Daoy (cell line): ENCODE data around the gene ZDHHC1. TPM values are rescaled to one million over a fixed set of nuclear protein-coding genes. Genes with fewer than 3 reads are reported as not detected.

Source experiments
- DNase-seq: peaks from one replicate; pipeline ENCODE4 v3.0.0-alpha.2; 2015; ENCODE audit warnings: low read depth
- total RNA-seq: library from RNA; depleted of rRNA; stranded (reverse); fragments of >200 nt; shearing (Covaris generic); gene quantifications from 2 replicates; pipeline ENCODE4 v1.2.3, GENCODE V29; 2014

Gene ZDHHC1
- total RNA-seq, 1 experiment from 2014 or later, result 3.0 TPM

GRCh38 chr16:67409631-67410030 lies 6.6 kb downstream of the ZDHHC1 start:
- no peak for DNase-seq

DNA sequence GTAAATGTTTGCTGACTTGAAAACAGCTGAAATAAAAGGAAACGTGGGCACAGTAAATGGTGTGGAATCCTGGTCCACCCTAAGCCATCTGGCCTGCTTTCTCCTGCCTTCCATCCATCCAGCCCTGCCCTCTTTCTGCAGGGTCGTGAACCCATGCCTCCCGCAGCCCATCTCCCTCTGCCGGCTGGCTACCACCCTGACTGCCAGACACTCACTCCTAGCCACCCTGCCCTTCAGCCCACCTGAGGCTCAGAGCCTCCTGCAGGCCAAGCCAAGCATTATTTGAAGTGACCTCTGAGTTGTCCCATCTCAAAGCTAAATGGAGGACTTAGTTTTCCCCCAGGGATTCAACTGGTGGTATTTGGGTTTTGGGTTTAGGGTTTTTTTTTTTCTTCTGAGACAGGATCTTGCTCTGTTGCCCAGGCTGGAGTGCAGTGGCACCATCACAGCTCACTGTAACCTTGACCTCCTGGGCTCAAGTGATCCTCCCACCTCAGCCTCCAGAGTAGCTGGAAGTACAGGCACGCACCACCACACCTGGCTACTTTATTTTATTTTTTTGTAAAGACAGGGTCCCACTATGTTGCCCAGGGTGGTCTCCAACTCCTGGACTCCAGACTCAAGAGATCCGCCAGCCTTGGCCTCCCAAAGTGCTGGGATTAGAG lies 8.4 kb downstream of the ZDHHC1 start:
- DNase-seq, result no peak

DNA sequence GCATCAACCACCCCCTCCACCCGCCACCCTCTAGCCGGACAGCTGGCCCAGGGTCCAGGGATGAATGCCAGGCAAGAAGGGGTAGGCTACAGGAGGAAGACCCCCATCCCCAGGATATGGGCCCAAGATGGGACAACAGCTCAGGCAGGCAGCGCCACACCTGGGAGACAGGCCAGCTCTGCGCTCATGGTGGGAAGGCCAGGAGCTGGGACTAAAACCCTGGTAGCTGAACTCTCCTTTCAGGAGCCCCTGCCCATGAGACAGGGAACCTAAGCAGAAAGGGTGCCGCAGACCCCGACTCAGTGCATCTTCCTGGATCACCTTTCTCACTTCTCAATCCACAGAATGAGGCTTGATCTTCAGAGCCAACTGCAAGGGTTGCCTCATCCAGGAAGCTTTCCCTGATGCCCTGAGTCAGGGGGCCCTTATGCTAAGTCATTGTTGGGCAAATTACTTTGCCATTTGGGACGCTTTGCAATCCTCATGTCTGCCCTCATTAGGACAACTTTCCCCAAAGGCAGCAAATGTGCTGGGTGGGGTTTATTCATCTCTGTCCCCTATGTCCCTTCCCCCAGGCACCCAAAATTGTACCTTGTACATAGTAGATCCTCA lies 9.0 kb downstream of the ZDHHC1 start:
- DNase-seq, result no peak

DNA sequence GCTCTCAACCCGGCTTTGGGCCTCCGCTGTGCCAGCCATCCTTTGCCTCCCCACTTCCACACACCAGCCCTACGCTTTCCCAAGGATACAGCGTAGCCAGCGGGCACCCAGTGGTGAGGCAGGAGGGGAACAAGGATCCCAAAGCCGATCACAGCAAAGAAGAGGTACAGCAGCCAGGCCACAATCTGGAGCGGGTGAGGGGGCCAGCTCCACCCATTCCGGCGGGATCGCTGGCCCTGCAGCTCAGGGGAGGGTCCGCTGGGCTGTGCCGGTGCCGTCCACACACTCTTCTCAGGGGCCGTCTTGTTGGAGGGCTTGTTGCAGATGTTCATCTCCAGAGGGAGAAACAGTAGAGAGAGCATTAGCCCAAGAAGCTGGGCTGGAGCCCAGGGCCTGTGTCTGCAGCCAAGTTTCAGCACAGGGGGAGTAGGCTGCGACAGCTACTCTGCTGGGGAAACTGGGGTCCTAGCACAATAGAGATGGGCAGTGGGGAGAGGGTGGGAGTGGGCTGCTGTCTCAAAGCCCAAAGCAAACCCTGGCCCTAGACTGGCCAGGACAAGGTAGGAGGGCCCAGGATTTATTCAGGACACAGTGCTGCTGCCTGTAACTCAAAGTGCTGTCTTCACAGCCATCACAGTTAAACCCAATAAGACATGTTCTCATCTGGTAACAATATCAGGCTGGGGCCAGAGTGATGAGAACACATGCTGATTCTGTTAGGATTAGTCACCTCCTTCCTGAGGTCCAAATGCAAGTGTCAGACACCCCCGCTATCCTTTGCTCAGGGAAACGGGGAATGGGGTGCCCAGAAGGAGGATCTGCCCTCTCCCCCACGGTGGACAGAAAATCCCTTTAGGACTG lies 9.9 kb downstream of the ZDHHC1 start:
- peak; percentile 74 for DNase-seq

- DNase-seq, result no peak
Observed at GRCh38 chr16:67405336-67405735, 10.9 kb downstream of the ZDHHC1 start.

- DNase-seq, result no peak
Observed at GRCh38 chr16:67404740-67405226, 11.5 kb downstream of the ZDHHC1 start.

GRCh38 chr16:67403976-67404555 lies 12.2 kb downstream of the ZDHHC1 start:
- no peak for DNase-seq

DNA sequence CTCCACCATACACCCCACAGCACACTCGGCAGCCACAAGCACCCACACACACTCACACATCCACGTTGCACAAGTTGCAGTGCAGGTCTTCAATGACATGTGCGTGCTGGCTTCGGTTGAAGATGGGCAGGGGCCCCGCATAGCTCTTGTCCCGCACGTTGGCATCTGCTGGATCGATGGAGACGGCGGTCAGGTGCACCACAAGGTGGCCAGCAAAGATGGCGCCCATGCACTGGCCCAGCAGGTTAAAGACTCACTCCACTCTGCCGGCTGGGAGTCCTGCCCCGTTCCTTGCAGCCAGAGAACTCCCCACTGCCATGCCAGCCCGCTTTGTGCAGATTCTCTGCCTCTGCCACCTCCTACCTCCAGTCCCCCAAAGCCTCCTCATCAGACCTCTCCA lies 15.4 kb downstream of the ZDHHC1 start:
- no peak for DNase-seq

GRCh38 chr16:67399749-67400704 lies 16.2 kb downstream of the ZDHHC1 start:
- no peak for DNase-seq

DNA sequence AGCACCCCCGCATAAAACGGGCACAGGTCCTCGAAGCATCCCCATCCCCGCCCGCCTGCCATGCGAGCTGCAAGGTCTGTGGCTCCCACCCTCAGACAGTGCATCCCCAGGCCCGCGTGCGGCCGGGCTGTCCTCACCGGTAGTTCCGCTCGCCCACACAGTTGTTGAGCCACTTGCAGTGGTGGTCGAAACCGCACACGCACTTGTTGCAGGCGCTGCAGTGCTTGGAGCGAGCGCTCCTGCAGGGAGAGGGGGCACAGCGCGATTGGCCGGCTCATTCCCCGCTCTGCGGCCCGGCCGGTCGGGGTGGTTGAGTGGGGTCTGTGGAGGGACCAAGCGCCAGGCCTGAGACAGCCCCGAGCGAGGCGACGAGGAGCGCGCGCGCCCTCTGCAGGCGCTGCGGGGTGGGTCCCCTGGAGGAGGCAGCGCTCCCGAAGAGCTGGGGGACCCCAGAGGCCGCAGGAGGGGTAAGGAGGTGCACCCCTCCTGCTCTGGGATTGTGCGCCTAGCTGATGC lies 17.0 kb downstream of the ZDHHC1 start:
- peak; percentile 51 for DNase-seq

DNA sequence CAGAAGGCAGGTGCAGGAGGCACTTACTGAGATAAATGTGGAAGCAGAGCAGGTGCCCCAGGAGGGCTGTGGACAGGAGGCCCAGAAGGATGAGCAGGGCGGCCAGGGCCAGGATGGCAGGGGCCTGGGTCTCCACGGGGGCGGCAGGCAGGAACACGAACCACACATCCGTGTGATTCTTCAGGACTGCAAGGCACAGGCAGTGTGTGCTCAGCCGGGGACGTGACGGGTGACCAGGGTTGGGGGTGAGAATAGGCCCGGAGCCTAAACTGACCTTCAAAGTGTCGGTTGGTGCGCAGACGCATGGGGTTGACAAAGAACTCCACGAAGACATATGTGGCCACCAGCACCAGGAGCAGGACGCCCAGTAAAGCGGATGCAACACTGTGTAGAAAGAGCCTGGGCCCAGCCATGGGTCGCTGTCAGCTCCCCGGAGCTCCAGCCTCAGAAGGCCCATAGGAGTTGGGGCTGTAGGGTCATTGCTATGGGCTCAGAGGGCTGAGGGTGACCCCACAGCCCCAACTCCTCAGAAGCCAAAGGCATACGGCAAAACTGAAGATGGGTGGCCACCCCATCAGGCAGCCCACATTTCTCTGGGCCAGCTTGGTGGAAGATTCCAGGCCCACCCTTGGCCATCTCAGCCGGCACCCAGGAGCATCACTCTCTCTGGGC lies 17.6 kb downstream of the ZDHHC1 start:
- no peak for DNase-seq

GRCh38 chr16:67397812-67398545 lies 18.3 kb downstream of the ZDHHC1 start:
- DNase-seq, result no peak

- no peak for DNase-seq
Observed at GRCh38 chr16:67397036-67397801, 19.1 kb downstream of the ZDHHC1 start.

GRCh38 chr16:67396159-67397035 lies 19.9 kb downstream of the ZDHHC1 start:
- peak; percentile 86 for DNase-seq

- DNase-seq, result peak; percentile 45
Observed at GRCh38 chr16:67395458-67396158, 20.7 kb downstream of the ZDHHC1 start.

DNA sequence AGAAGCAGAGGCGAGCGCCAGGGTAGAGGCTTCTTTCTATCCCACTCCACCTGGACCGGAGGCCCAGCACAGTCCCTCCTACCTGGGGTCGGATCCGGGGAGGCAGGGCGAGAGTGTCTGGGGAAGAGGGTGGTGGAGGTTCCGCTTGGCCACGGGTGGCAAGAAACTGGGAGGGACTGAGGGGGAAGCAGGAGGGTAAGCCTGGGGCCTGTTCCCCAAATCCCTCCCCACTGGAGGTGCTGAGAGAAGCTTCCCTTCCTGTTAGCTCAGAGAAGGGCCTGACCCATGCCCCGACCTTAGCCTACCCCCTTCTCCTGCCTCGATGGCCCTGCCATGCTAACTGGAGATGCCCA lies 21.2 kb downstream of the ZDHHC1 start:
- no peak for DNase-seq
